Heart left ventricle (tissue), 13 donors: ENCODE data around the gene HOXC11.

ENCODE experiments used
- POLR2A ChIP-seq, 2 donors: fragments of 450-650 bp; IDR thresholded peaks; one replicate each; pipeline ENCODE4 v1.6.1; 2017; ENCODE audit warnings: antibody characterized with exemption in 2 of 2, mild to moderate bottlenecking in 2 of 2, moderate library complexity in 2 of 2
- TF ChIP-seq, protein P1 (sequence below), 12 donors: fragments of 200-600 bp; sonication (generic) in 4 of 12; IDR thresholded peaks; one replicate each; pipeline versions ENCODE4 v1.5.0 to v1.8.0; 2018 to 2022; ENCODE audit warnings: antibody characterized with exemption in 12 of 12, mild to moderate bottlenecking in 5 of 12
- donor health status: ischemic (EF 13 %, LVEDD 7.1; RV severe dilation, severe dysfunction).
- donor health status: DM: no; HTN: yes; CAD: no.
- donor health status: DM: no; HTN: no; CAD: no.
- donor health status: ischemic (EF 25% LVEDD 6.9; RV normal size, moderate dysfunction).
- donor health status: ischemic (EF 25% LVEDD 5.7; RV mildly dilated, moderate dysfunction).
- donor health status: ischemic (EF 35%, LVEDD 5.7; RV mildly dilated, moderate dysfunction).
- donor health status: nonischemic (EF 11% LVEDD 7.7; RV severe dilation, severe dysfunction).
- donor health status: DM: yes; HTN: yes; CAD: no.
- donor health status: PGD.
- donor health status: ischemic (EF 29% LVEDD 5.4; RV normal size, mild dysfunction).
- donor health status: nonischemic (EF 23%, LVEDD 6.1; RV moderate dilation, normal function).

DNA sequence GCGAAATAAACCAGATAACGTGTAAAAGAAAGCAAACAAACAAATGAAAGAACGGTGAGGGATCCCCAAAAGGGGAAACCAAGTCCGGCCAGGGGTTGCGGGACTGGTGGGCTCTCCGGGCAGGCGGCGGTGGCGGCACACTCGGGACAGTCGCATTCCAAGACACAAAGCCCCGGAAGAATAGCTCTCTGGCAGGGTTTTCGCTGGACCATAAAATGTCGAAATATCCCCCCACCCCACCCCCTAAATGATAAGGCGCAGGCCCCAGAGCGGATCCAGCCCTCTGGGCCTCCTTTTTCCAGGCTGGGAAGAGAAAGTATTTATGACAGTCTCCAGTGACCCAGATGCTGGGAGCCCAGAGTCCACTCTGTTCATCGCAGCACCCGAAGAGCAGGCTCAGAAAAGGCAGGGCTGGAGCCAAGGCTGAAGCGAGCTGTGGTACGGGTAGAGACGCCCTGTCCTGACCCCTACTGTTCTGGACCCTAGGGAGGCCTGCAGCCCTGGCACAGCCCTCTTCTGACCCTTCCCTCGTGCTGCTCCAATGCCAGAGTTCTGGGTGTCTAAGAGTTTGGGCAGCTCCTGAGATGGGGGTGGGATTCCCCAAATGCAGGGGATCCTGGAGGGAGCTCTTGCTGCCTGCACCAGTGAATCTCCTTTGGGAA lies 33.8 kb downstream of the HOXC11 start:
- TF ChIP-seq, protein P1, sequence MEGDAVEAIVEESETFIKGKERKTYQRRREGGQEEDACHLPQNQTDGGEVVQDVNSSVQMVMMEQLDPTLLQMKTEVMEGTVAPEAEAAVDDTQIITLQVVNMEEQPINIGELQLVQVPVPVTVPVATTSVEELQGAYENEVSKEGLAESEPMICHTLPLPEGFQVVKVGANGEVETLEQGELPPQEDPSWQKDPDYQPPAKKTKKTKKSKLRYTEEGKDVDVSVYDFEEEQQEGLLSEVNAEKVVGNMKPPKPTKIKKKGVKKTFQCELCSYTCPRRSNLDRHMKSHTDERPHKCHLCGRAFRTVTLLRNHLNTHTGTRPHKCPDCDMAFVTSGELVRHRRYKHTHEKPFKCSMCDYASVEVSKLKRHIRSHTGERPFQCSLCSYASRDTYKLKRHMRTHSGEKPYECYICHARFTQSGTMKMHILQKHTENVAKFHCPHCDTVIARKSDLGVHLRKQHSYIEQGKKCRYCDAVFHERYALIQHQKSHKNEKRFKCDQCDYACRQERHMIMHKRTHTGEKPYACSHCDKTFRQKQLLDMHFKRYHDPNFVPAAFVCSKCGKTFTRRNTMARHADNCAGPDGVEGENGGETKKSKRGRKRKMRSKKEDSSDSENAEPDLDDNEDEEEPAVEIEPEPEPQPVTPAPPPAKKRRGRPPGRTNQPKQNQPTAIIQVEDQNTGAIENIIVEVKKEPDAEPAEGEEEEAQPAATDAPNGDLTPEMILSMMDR (IDR thresholded peaks at IDR 0.05), result no peak
- TF ChIP-seq POLR2A (IDR thresholded peaks at IDR 0.05), result no peak
